Astrocyte (in vitro differentiated cells and primary cell): ENCODE results near the gene MYO1F.

ENCODE experiments used
- EZH2 ChIP-seq: IDR thresholded peaks from 2 replicates; pipeline ENCODE4 v1.6.1; 2012; ENCODE audit warnings: mild to moderate bottlenecking, low read length, inconsistent platforms; ENCODE audit not compliant: insufficient read depth
- TF ChIP-seq, protein P1 (sequence below): IDR thresholded peaks from 2 replicates; pipeline ENCODE4 v1.5.1; 2011; ENCODE audit warnings: low read depth, mild to moderate bottlenecking, inconsistent platforms, low read length, moderate library complexity; ENCODE audit not compliant: insufficient read depth

DNA sequence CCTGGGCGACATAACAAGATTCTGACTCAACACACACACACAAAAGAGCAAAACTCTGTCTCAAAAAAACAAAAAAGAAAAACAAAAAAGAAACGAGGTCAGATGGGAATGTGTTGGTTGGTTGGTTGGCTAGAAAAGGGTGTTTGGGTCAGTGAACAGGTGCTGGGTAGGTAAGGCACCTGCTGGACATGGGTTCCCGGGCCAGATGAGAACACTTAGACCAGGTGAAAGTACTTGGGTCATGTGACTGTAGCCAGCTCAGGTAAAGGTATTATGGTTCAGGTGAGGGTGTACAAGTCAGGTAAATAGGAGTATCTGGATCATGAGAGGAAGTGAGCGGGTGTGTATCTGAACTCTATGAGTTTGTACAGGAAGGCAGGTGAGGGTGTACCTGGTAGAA, 48.7 kb downstream of the MYO1F start:
- TF ChIP-seq, protein P1, sequence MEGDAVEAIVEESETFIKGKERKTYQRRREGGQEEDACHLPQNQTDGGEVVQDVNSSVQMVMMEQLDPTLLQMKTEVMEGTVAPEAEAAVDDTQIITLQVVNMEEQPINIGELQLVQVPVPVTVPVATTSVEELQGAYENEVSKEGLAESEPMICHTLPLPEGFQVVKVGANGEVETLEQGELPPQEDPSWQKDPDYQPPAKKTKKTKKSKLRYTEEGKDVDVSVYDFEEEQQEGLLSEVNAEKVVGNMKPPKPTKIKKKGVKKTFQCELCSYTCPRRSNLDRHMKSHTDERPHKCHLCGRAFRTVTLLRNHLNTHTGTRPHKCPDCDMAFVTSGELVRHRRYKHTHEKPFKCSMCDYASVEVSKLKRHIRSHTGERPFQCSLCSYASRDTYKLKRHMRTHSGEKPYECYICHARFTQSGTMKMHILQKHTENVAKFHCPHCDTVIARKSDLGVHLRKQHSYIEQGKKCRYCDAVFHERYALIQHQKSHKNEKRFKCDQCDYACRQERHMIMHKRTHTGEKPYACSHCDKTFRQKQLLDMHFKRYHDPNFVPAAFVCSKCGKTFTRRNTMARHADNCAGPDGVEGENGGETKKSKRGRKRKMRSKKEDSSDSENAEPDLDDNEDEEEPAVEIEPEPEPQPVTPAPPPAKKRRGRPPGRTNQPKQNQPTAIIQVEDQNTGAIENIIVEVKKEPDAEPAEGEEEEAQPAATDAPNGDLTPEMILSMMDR, result no peak
- TF ChIP-seq EZH2, result no peak
